ENCODE data around the gene MAST4.

- TF ChIP-seq CTCF (IDR thresholded peaks at IDR 0.05; ENCODE audit: insufficient read depth, low read depth, low read length) = no peak
- TF ChIP-seq EZH2 (IDR thresholded peaks at IDR 0.05; ENCODE audit: insufficient read depth, low read length) = no peak
Observed at GRCh38 chr5:66986009-66986408, 389.8 kb downstream of the MAST4 start.
